Neural cell (in vitro differentiated cells): ENCODE data around the gene ZNF66. TPM values are rescaled to one million over a fixed set of nuclear protein-coding genes. Genes with fewer than 3 reads are reported as not detected.

Source experiments
- H2AFZ ChIP-seq: fragments of 200-600, 300-800 bp; sonication (generic), shearing (Covaris generic); 2 replicates; pipeline ENCODE4 v1.6.0; 2014; ENCODE audit warnings: low read depth, mild to moderate bottlenecking, antibody characterized with exemption, low read length, moderate library complexity
- H3F3A ChIP-seq: fragments of 200-600 bp; shearing (Covaris generic); 2 replicates; pipeline ENCODE4 v1.6.1; 2016; ENCODE audit warnings: mild to moderate bottlenecking, moderate library complexity, mixed read lengths, antibody characterized with exemption, low read length; ENCODE audit not compliant: insufficient read depth, poor library complexity, severe bottlenecking
- H3K27ac ChIP-seq: fragments of 200-600, 300-800 bp; sonication (generic), shearing (Covaris generic); 2 replicates; pipeline ENCODE4 v1.5.1; 2014; ENCODE audit warnings: mild to moderate bottlenecking, low read length, moderate library complexity
- H3K27me3 ChIP-seq: fragments of 300-800, 200-600 bp; sonication (generic), shearing (Covaris generic); 2 replicates; pipeline ENCODE4 v1.6.0; 2014; ENCODE audit warnings: mild to moderate bottlenecking, low read depth, low read length, moderate library complexity; ENCODE audit not compliant: insufficient read depth
- H3K36me3 ChIP-seq: fragments of 300-800, 200-600 bp; sonication (generic), shearing (Covaris generic); 2 replicates; pipeline ENCODE4 v1.5.1; 2014; ENCODE audit warnings: mild to moderate bottlenecking, antibody characterized with exemption, low read length, moderate library complexity; ENCODE audit not compliant: insufficient read depth
- H3K4me2 ChIP-seq: fragments of 300-800, 200-600 bp; sonication (generic), shearing (Covaris generic); 2 replicates; pipeline ENCODE4 v1.6.0; 2014; ENCODE audit warnings: mild to moderate bottlenecking, low read length
- H3K4me3 ChIP-seq: fragments of 300-800, 200-600 bp; sonication (generic), shearing (Covaris generic); 2 replicates; pipeline ENCODE4 v1.5.1; 2014; ENCODE audit warnings: mild to moderate bottlenecking, low read length, moderate library complexity
- H3K79me2 ChIP-seq: fragments of 200-600 bp; shearing (Covaris generic); replicated peaks from 2 replicates; pipeline ENCODE4 v1.6.0; 2014; ENCODE audit warnings: mild to moderate bottlenecking, low read length, moderate library complexity; ENCODE audit not compliant: insufficient read depth
- H3K9ac ChIP-seq: fragments of 300-800, 200-600 bp; sonication (generic), shearing (Covaris generic); 2 replicates; pipeline ENCODE4 v1.6.1; 2016; ENCODE audit warnings: mild to moderate bottlenecking, low read length, mixed read lengths
- H3K9me2 ChIP-seq: fragments of 200-600 bp; shearing (Covaris generic); 2 replicates; pipeline ENCODE4 v1.6.1; 2016; ENCODE audit warnings: mild to moderate bottlenecking, low read length, mixed read lengths; ENCODE audit not compliant: insufficient read depth
- H3K9me3 ChIP-seq: fragments of 200-600, 300-800 bp; sonication (generic), shearing (Covaris generic); 2 replicates; pipeline ENCODE4 v1.6.1; 2016; ENCODE audit warnings: mild to moderate bottlenecking, mixed run types, low read length, moderate library complexity, mixed read lengths
- H4K20me1 ChIP-seq: fragments of 200-600 bp; shearing (Covaris generic); 2 replicates; pipeline ENCODE4 v1.6.1; 2016; ENCODE audit warnings: mild to moderate bottlenecking, mixed run types; ENCODE audit not compliant: insufficient read depth
- CTCF ChIP-seq: fragments of 450-650 bp; IDR thresholded peaks from 2 replicates; pipeline ENCODE4 v1.5.1; 2014; ENCODE audit warnings: antibody characterized with exemption, mild to moderate bottlenecking, moderate library complexity; ENCODE audit not compliant: poor library complexity, severe bottlenecking
- EP300 ChIP-seq: fragments of 450-650 bp; conservative IDR thresholded peaks from 2 replicates; pipeline ENCODE4 v1.6.1; 2014; ENCODE audit warnings: antibody characterized with exemption, mild to moderate bottlenecking, moderate library complexity; ENCODE audit not compliant: poor library complexity, severe bottlenecking
- EZH2 ChIP-seq: fragments of 200-600, 300-800 bp; shearing (Covaris generic), sonication (generic); IDR thresholded peaks from 2 replicates; pipeline ENCODE4 v1.6.1; 2014; ENCODE audit warnings: antibody characterized with exemption, low read length, borderline replicate concordance, mild to moderate bottlenecking; ENCODE audit not compliant: insufficient read depth, poor library complexity, severe bottlenecking
- MXI1 ChIP-seq: fragments of 450-650 bp; conservative IDR thresholded peaks from 2 replicates; pipeline ENCODE4 v1.6.1; 2014; ENCODE audit warnings: antibody characterized with exemption, mild to moderate bottlenecking; ENCODE audit not compliant: poor library complexity, severe bottlenecking
- POLR2AphosphoS5 ChIP-seq: IDR thresholded peaks from 2 replicates; pipeline ENCODE4 v1.6.1; 2012
- RAD21 ChIP-seq: fragments of 450-650 bp; conservative IDR thresholded peaks from 2 replicates; pipeline ENCODE4 v1.6.1; 2014; ENCODE audit warnings: antibody characterized with exemption, mild to moderate bottlenecking, moderate library complexity
- SMC3 ChIP-seq: fragments of 450-650 bp; conservative IDR thresholded peaks from 2 replicates; pipeline ENCODE4 v1.6.1; 2014; ENCODE audit warnings: antibody characterized with exemption, mild to moderate bottlenecking, moderate library complexity; ENCODE audit not compliant: poor library complexity
- TAF1 ChIP-seq: IDR thresholded peaks from 2 replicates; pipeline ENCODE4 v1.6.1; 2012; ENCODE audit warnings: low read depth
- polyA plus RNA-seq: library from polyadenylated mRNA; depleted of rRNA; stranded (reverse); fragments of >200 nt; gene quantifications from 2 replicates; pipeline ENCODE4 v1.2.3, GENCODE V29; 2014
- TF ChIP-seq, protein P1 (sequence below): IDR thresholded peaks from 2 replicates; pipeline ENCODE4 v1.6.1; 2012; ENCODE audit warnings: borderline replicate concordance

Gene ZNF66
- polyA plus RNA-seq, 1 donor from 2014 or later: 2.1 TPM

- H3F3A ChIP-seq: no peaks in the 10 kb centered on the region
- no peaks in the 10 kb centered on the region for H3K9me2 ChIP-seq
- no peak overlapping the region for H3K9ac ChIP-seq
- H4K20me1 ChIP-seq: no peaks in the 10 kb centered on the region
- no peaks in the 10 kb centered on the region for H3K27me3 ChIP-seq
- H3K4me2 ChIP-seq: no peak overlapping the region
- no peak overlapping the region for H3K27ac ChIP-seq
- H3K4me3 ChIP-seq: no peak overlapping the region
- TF ChIP-seq CTCF: no peak
- no peak for TF ChIP-seq SMC3
- TF ChIP-seq EZH2: no peak
- TF ChIP-seq EP300: no peak
- TF ChIP-seq MXI1: no peak
- no peak for TF ChIP-seq RAD21
- TF ChIP-seq TAF1: no peak
- TF ChIP-seq POLR2AphosphoS5: no peak
- TF ChIP-seq, protein P1, sequence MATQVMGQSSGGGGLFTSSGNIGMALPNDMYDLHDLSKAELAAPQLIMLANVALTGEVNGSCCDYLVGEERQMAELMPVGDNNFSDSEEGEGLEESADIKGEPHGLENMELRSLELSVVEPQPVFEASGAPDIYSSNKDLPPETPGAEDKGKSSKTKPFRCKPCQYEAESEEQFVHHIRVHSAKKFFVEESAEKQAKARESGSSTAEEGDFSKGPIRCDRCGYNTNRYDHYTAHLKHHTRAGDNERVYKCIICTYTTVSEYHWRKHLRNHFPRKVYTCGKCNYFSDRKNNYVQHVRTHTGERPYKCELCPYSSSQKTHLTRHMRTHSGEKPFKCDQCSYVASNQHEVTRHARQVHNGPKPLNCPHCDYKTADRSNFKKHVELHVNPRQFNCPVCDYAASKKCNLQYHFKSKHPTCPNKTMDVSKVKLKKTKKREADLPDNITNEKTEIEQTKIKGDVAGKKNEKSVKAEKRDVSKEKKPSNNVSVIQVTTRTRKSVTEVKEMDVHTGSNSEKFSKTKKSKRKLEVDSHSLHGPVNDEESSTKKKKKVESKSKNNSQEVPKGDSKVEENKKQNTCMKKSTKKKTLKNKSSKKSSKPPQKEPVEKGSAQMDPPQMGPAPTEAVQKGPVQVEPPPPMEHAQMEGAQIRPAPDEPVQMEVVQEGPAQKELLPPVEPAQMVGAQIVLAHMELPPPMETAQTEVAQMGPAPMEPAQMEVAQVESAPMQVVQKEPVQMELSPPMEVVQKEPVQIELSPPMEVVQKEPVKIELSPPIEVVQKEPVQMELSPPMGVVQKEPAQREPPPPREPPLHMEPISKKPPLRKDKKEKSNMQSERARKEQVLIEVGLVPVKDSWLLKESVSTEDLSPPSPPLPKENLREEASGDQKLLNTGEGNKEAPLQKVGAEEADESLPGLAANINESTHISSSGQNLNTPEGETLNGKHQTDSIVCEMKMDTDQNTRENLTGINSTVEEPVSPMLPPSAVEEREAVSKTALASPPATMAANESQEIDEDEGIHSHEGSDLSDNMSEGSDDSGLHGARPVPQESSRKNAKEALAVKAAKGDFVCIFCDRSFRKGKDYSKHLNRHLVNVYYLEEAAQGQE: no peak
- peaks cover 3% of the 10 kb centered on the region for H3K9me3 ChIP-seq
- no peaks in the 10 kb centered on the region for H3K36me3 ChIP-seq
- no peaks in the 10 kb centered on the region for H3K79me2 ChIP-seq
- no peak overlapping the region for H2AFZ ChIP-seq
Observed at GRCh38 chr19:20840371-20840770, 64.3 kb downstream of the ZNF66 start.

Other genes with a start within 250 kb of the ZNF66 start
- 81.2 and 103 TPM in 2 replicates for gene ZNF737, start 210.5 kb upstream of the ZNF66 start, polyA plus RNA-seq
- gene ZNF626, start 114.7 kb upstream of the ZNF66 start, polyA plus RNA-seq: 41.8 and 44.2 TPM in 2 replicates
- gene ZNF85, start 146.9 kb downstream of the ZNF66 start, polyA plus RNA-seq: 18.8 and 22.1 TPM in 2 replicates
- 9.5 and 13.7 TPM in 2 replicates for gene ZNF430, start 244.4 kb downstream of the ZNF66 start, polyA plus RNA-seq